Gastrocnemius medialis (tissue), 4 donors: ENCODE results near the gene CCL8. TPM values are rescaled to one million over a fixed set of nuclear protein-coding genes. Genes with fewer than 3 reads are reported as not detected.

ENCODE experiments used
- ATAC-seq, 2 donors: fragments of 150-250 bp; one replicate each; pipeline ENCODE4 v1.9.1; 2016
- DNase-seq, 2 donors: peaks; one replicate each; pipeline ENCODE4 v3.0.0-alpha.2; 2019
- H3K27ac ChIP-seq, 4 donors: fragments of 200-600 bp; sonication (generic); 1 replicate in 1 of 4; 2 replicates in 3 of 4; pipeline ENCODE4 v1.5.1; 2016 to 2018; ENCODE audit warnings: mild to moderate bottlenecking in 2 of 4, moderate library complexity in 1 of 4
- H3K27me3 ChIP-seq, 3 donors: fragments of 200-600 bp; sonication (generic) in 2 of 3; 1 replicate in 1 of 3; 2 replicates in 2 of 3; pipeline versions ENCODE4 v1.5.1 to v1.6.0; 2016 to 2019; ENCODE audit warnings: mild to moderate bottlenecking in 1 of 3, moderate library complexity in 1 of 3
- H3K36me3 ChIP-seq, 2 donors: fragments of 200-600 bp; sonication (generic) in 1 of 2; one replicate each; pipeline ENCODE4 v1.5.1; 2017 to 2018
- H3K4me1 ChIP-seq, 2 donors: fragments of 200-600 bp; sonication (generic) in 1 of 2; one replicate each; pipeline ENCODE4 v1.5.1; 2016 to 2017; ENCODE audit warnings: mild to moderate bottlenecking in 2 of 2
- H3K4me3 ChIP-seq, 4 donors: fragments of 200-600 bp; sonication (generic) in 3 of 4; 1 replicate in 1 of 4; 2 replicates in 3 of 4; pipeline ENCODE4 v1.5.1; 2016 to 2019; ENCODE audit warnings: mild to moderate bottlenecking in 2 of 4
- H3K9me3 ChIP-seq, 3 donors: fragments of 200-600 bp; sonication (generic) in 2 of 3; 1 replicate in 1 of 3; 2 replicates in 2 of 3; pipeline ENCODE4 v1.5.1; 2016 to 2019
- CTCF ChIP-seq, 5 experiments: fragments of 450-650 bp in 3 of 5; fragments of 200-600 bp in 2 of 5; sonication (generic) in 2 of 5; IDR thresholded peaks in 4 of 5; conservative IDR thresholded peaks in 1 of 5; 1 replicate in 4 of 5; 2 replicates in 1 of 5; pipeline ENCODE4 v1.5.1; 2016 to 2019; ENCODE audit warnings: antibody characterized with exemption in 5 of 5, mild to moderate bottlenecking in 3 of 5, moderate library complexity in 3 of 5
- POLR2A ChIP-seq, 2 donors: fragments of 450-650 bp; IDR thresholded peaks; one replicate each; pipeline ENCODE4 v1.6.1; 2017; ENCODE audit warnings: antibody characterized with exemption in 2 of 2, mild to moderate bottlenecking in 2 of 2, moderate library complexity in 2 of 2
- in situ Hi-C, 4 donors: fragments of 200-750 bp; cut with MboI; loops; one replicate each; pipeline versions ENCODE4 v1.15.0 to v1.8.0; 2017; ENCODE audit warnings: low sequenced_read_pairs in 4 of 4
- intact Hi-C: fragments of 100-400 bp; cut with DNase I; formaldehyde crosslinking; loops from one replicate; pipeline ENCODE4 v1.15.1; 2023; ENCODE audit warnings: low total_unique reads
- total RNA-seq, 4 donors: library from RNA; depleted of rRNA; stranded (reverse); fragments of >200 nt; gene quantifications; one replicate each; pipeline versions ENCODE4 v1.1.0 to v1.2.3, GENCODE V29; 2016

The CCL8 gene
- total RNA-seq, 4 donors from 2014 or later: 0.61 TPM; not detected in 3

DNA sequence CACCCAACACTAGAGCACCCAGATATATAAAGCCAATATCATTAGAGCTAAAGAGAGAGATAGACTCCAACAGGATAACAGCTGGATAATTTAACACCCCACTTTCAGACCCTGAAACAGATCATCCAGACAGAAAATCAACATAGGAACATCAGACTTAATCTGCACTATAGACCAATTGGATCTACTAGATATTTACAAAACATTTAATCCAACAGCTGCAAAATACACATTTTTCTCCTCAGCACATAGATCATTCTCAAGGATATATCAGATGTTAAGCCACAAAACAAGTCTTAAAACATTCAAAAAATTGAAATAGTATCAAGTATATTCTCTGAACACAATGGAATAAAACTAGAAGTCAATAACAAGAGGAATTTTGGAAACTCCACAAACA, 33.0 kb downstream of the CCL8 start:
- Histone ChIP-seq H3K4me1 (no peaks in the 10 kb centered on the region), H3K27ac (no peak overlapping the region), H3K36me3 (no peaks in the 10 kb centered on the region), H3K27me3 (no peaks in the 10 kb centered on the region), H3K9me3 (no peaks in the 10 kb centered on the region), H3K4me3 (no peak overlapping the region)
- in situ Hi-C loops (no loop called here), intact Hi-C loops (no loop called here)
- TF ChIP-seq CTCF (IDR thresholded peaks at IDR 0.05 in 4 of 5, conservative IDR thresholded peaks at IDR 0.05 in 1 of 5) (no peak), POLR2A (IDR thresholded peaks at IDR 0.05) (no peak)
- DNase-seq (no peak), ATAC-seq (no peak)

- no peaks in the 10 kb centered on the region for H3K27me3 ChIP-seq
- H3K36me3 ChIP-seq: no peaks in the 10 kb centered on the region
- H3K4me1 ChIP-seq: no peaks in the 10 kb centered on the region
- intact Hi-C loops (loop anchor here (5.0 kb wide), 1 partner anchor 32 kb away; no protein-coding TSS in a partner anchor), in situ Hi-C loops (no loop called here)
- H3K4me3 ChIP-seq: no peak overlapping the region
- ATAC-seq (no peak), DNase-seq (no peak)
- H3K9me3 ChIP-seq: no peaks in the 10 kb centered on the region
- H3K27ac ChIP-seq: no peak overlapping the region
- TF ChIP-seq CTCF (IDR thresholded peaks at IDR 0.05 in 4 of 5, conservative IDR thresholded peaks at IDR 0.05 in 1 of 5): no peak
- TF ChIP-seq POLR2A (IDR thresholded peaks at IDR 0.05): no peak
Observed at GRCh38 chr17:34354637-34355036, 35.4 kb downstream of the CCL8 start.

DNA sequence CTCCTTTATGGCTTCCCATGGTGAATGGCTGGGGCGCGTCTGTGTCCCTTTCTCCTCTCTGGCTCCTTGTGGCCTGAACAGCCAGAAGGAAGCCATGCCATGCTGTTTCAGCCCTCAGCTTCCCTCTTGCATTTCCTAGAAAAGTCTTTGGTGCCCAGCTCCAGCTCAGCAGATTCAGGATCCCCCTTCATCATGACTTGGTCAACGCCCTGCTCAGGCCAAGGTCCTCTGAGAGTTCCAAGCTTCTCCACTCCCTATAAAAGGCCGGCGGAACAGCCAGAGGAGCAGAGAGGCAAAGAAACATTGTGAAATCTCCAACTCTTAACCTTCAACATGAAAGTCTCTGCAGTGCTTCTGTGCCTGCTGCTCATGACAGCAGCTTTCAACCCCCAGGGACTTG, 37.0 kb downstream of the CCL8 start, which contains the start of gene CCL13:
CCL13 (plus strand) TSS at position 287 of the 400 bp plus-strand sequence; CDS start at position 334, 47 bp downstream.
- no peaks in the 10 kb centered on the region for H3K27me3 ChIP-seq
- H3K36me3 ChIP-seq: no peaks in the 10 kb centered on the region
- no peaks in the 10 kb centered on the region for H3K4me1 ChIP-seq
- in situ Hi-C loops: no loop called here
- H3K9me3 ChIP-seq: no peaks in the 10 kb centered on the region
- no peak for ATAC-seq
- H3K4me3 ChIP-seq: no peak within 1 kb of the TSS
- DNase-seq: peak in 1 of 2 donors; percentile 23
- TF ChIP-seq CTCF (IDR thresholded peaks at IDR 0.05 in 4 of 5, conservative IDR thresholded peaks at IDR 0.05 in 1 of 5) (no peak), POLR2A (IDR thresholded peaks at IDR 0.05) (no peak)
- H3K27ac ChIP-seq: no peak within 1 kb of the TSS
- intact Hi-C loops: loop anchor here (5.0 kb wide), 1 partner anchor 34 kb away; no protein-coding TSS in a partner anchor

- ATAC-seq: no peak
- intact Hi-C loops: loop anchor here (5.0 kb wide), 1 partner anchor 35 kb away; no protein-coding TSS in a partner anchor
- DNase-seq: no peak
- H3K36me3 ChIP-seq: no peaks in the 10 kb centered on the region
- H3K4me3 ChIP-seq: no peak overlapping the region
- no peaks in the 10 kb centered on the region for H3K9me3 ChIP-seq
- in situ Hi-C loops: no loop called here
- TF ChIP-seq CTCF (IDR thresholded peaks at IDR 0.05 in 4 of 5, conservative IDR thresholded peaks at IDR 0.05 in 1 of 5) (no peak), POLR2A (IDR thresholded peaks at IDR 0.05) (no peak)
- no peaks in the 10 kb centered on the region for H3K27me3 ChIP-seq
- H3K4me1 ChIP-seq: no peaks in the 10 kb centered on the region
- no peak overlapping the region for H3K27ac ChIP-seq
Observed at GRCh38 chr17:34357398-34357797, 38.2 kb downstream of the CCL8 start.

DNA sequence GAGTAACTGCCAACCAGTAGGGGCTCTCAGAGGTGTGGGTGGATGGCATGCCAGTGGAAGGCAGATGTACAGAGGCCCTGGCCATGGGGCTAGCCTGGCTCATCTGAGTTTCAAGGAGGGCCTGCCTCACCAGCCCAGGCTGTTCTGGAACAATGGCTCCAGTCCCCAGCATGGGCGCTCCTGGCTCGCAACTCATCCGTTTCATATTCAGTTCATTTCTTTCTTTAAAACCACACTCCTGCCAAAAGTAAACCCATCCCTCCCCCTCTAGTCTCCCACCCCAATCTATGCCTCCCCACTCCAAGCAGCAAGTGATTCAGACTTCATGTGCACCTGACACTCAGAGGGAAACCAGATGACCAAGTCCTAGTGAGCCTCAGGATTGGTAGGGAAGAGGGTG, 39.4 kb downstream of the CCL8 start:
- Histone ChIP-seq H3K4me1 (no peaks in the 10 kb centered on the region), H3K36me3 (no peaks in the 10 kb centered on the region), H3K27me3 (no peaks in the 10 kb centered on the region), H3K4me3 (no peak overlapping the region), H3K9me3 (no peaks in the 10 kb centered on the region), H3K27ac (no peak overlapping the region)
- no peak for TF ChIP-seq CTCF (IDR thresholded peaks at IDR 0.05 in 4 of 5, conservative IDR thresholded peaks at IDR 0.05 in 1 of 5)
- no peak for TF ChIP-seq POLR2A (IDR thresholded peaks at IDR 0.05)
- no peak for ATAC-seq
- DNase-seq: no peak
- intact Hi-C loops: loop anchor here (5.0 kb wide), 1 partner anchor 36 kb away; no protein-coding TSS in a partner anchor
- in situ Hi-C loops: no loop called here
